Stimulated activated CD4-positive, alpha-beta T cell treated with anti-CD3 and anti-CD28 coated beads, Interleukin-2, amount 100 ng/mL, for 4 hours (primary cell): ENCODE data around the gene FRAS1.
"Not testable (repeated sequence)": the region's sequence is repeated elsewhere in the genome, so short reads cannot be mapped to it uniquely, and the experiment has no call there.

ENCODE experiments used
- DNase-seq: peaks from one replicate; pipeline ENCODE4 v3.0.0-alpha.2; 2020; ENCODE audit warnings: low read depth

FRAS1 gene

DNA sequence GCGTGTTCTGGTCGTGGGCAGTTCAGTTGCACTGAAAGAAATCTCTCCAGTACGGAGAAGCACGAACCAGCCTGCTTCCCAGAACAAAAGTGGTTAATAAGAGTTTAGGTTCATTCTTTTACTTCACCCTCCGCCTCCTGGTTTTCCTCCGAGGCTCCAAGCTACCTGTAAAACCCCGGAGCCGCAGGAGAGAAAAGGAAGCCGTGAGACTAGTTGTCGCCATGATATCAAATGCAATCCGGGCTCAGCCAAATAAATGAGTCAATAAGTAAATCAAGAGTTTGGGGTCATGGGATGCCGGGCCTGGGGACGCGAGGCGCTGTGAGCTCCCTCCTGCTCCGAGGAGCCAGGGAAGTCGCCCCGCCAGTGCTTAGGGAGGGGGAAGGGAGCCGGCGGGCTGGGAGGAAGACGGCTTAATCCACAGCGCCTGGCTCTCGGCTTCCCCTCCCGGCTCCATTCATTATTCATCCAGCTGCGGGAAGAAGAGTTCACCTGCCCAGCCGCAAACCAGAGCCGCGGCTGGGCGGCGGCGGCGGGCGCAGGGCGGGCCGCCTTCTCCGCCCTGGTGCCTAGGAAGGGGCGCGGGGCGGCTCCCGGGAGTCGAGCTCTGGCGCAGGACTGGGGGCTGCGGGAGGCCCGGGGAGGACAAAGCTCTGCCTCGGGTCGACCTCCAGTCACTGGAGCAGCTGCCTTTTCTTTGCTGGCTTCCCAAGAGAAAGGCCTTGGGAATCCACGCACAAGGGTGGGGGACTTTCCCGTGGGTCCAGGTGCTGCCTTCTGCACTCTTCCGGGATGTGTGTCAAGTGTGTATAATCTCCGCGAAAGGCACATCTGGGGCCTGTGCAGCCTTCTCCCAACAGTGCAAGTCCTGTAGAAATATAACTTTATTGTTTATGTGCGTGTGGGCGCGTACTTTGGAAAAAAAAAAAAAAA is 1.7 kb downstream of the FRAS1 start:
- DNase-seq: no peak

DNA sequence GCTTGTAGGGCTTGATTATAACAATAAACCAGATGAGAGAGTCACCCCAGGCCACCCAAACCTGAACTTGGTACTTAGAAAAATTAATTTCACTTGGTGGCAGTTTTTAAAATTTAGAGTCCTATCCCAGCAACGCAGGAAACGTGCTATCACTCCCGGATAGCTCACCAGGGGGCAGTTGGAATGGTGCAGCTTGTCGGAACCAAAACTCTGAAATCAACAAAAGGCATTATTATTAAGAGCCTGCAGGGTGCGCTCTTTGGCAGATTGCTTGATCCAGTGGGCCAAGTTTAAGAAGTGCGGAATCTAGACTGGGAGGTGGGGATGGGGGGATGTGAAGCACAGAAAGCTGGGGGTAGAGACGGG is 2.4 kb downstream of the FRAS1 start:
- DNase-seq: no peak

DNA sequence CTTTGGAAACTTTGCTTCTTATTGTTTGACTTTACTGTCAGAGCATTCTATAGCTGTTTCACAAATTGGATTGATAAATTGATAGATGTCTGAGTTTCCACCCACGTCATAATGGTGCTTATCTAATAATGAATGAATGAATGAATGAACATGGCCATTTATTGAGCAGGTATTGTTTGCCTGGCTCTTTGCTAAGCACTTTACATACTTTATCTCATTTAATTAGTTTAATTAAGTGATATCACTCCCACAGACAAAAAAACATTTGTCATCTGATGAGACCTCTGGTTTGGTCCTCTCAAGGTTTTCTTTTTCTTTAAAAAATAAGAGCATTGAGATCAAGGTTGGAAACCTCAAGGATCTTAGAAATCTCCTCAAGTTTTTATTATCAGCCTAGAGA is 2.8 kb downstream of the FRAS1 start:
- no peak for DNase-seq

DNA sequence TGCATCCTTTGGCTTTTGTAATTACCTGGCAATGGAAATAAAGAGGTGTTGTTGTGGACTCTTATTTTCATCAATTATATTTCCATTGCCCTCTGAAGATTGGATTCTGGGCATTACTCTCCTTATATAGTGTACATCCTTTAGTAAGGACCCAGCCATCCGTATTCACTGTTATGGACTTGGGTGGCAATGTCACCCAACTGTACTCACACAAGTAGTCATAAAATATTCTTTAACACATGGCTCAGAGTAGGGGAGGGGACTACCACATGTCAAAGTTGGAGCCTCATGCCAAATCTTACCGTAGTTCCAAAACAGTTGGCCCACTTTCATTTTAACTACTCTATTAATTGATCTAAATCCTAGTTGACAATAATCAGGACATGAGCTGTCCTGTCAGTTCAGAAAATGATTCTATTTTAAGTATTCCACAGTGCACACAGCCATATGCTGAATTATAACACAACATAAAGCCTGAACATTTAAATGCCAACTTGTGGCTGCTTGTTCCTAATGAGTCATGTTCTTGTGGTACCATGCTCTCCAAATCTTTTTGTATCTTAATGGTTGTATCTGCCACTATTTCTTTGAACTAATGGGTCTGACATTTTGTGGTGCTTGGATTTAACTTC is 4.9 kb downstream of the FRAS1 start:
- no peak for DNase-seq

DNA sequence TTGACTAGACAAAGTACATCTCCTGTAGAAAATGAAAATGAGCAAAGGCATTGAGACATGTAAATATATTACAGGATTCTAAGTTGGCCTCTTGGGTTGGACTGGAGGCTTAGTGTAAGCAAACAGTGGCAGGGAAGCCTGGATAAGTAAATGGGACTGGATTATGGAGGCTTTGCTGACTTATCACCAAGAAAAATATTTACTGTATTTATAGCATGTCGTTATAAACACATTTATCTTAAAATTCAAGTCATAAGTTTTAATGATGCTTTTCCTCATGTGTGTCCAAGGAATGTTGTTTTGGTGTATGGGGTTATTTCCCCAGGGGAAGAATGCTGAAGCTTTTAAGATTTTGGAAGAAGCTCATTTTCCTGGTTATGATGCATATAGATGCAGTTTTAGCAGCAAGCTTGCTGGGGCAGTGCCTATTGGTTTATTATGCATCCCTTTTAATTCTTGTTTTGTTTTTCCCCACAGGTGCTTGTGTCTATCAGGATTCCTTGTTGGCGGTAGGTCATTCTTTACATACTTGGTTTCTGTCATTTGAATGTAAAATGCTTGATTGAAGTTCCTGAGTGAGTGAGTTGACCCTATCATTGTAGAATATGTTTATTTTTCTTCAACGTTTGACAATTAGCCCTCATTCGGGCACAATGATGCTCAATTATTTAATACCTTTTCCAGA is 8.5 kb downstream of the FRAS1 start:
- no peak for DNase-seq

DNA sequence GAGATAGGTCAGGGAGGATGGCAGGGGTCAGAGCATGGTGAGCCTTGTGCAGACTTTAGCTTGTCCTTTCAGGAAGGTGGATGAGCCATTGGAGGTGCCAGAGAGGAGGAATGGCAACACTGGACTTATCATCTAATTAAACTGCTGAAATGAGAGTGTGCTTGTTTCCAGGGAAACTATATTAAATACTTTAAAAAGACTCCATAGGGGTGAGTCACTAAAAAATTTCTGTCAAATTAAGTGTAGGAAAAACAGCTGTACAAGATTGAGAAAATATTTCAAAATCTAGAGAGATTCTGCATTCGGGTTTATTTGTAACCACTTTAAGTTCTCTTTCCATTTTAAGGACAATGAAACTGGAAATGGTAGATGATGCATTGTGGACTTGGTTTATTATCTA is 11.4 kb downstream of the FRAS1 start:
- no peak for DNase-seq

DNA sequence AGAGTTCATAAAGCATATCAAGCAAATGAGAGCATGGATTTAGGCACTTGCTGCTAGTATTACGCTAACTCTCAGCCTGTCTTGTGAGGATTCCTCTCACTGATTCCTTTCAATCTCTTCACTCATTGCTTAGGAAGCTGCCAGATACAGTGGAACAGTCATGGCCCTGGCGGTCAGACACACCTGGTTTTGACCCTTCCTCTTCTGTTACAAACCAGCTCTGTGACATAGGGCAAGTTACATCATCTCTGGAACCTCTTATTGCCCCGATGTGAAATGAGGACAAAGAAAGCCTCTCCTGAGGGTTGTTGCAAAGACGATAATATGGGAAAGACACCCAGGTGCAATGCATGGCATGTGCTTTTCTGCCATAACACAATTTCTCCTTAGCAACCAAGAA is 12.2 kb downstream of the FRAS1 start:
- DNase-seq: no peak

DNA sequence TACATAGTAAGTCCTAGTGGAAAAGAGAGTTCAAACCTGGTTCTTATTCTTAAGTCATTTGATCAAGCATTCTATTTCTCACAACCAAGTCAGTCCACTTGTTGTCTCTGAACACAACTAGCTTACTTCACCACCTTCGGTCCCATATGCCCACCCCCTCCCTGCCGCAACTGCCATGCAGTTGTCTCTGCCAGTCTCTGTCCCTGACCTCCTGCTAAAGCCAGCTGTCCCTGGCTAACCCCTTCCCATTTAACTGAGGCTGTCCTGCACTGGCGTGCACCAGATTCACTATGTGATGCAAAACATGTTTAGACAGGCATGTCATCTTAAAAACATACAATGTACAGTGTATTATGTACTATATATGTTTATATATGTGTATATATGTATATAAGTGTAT is 12.7 kb downstream of the FRAS1 start:
- DNase-seq: no peak

DNA sequence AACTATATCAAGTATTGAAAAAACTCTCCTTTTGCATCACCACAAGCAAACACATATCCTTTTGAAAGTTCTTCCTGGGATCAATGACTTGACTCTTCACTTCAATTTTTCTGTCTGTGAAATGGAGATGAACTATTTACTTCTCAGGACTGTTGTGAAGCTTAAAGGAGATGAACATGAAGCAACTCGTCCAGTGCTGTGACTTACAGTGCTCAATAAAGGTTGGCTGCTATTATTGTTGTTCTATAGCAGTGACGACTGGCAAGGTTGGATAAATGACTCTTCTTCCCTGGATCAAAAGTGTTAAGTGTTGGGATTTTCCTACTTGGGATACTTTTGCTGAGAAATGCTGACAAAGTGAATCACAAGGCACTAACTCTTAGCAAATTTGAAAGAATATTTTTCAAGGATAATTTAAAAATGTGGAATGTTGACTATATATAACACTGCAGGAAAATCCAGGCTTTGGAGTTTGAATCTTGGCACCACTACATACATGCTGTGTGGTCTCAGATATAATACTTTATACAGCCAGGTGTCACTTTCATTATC is 13.7 kb downstream of the FRAS1 start:
- no peak for DNase-seq

DNA sequence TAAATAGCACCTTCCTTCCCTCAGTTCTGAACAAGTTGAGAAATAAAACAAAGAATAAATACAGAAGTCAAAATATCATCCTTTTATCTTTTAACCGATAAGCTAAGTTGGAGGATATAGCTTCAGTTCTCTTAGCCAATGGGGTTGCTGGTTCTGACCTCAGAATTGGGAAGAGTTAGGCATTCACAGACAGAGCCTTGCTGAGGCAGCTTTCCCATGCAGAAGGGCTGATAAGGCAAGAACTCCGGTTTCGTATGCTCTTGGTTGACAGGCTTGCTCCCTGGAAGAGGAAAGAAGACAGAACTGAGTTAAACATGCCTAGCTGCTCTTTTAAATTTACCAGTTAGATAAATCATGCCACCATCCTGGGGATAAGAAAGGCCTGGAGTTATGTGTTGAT is 17.6 kb downstream of the FRAS1 start:
- DNase-seq: no peak

DNA sequence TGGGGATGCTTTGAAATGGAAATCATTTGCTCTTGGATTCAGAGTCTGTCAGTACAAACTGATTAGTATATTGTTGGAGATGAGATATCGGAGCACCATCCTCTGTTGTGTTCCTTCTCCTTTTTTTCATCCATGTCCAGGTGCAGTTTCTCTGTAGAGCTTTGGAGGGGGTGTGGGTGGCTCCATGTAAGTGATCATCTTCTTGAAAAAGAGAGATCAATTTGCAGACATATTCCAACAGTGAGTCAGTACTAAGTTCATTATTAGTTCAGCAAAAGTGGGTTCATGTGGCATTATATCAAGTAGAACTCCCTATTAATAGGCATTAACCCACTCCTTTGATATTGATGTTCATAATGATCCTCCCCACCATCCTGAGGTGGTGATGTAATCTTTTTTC is 18.9 kb downstream of the FRAS1 start:
- no peak for DNase-seq

DNA sequence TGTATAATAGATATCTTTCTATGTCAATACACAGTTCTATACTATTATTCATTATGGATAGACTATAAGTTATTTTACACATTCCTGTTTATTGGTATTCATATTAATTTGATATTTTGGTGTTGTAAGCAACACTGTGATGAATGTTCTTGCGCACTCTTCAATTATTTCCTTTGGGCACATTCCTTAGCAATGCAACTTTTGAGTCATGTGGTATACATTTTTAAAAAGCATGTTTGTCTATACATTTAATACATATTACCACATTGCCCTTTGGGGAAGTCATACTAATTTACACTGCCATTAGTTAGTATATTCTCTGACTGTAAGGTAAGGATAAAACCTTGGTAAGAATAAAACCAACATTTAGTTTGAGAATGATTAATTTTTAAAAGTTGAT is 21.0 kb downstream of the FRAS1 start:
- DNase-seq: no peak

DNA sequence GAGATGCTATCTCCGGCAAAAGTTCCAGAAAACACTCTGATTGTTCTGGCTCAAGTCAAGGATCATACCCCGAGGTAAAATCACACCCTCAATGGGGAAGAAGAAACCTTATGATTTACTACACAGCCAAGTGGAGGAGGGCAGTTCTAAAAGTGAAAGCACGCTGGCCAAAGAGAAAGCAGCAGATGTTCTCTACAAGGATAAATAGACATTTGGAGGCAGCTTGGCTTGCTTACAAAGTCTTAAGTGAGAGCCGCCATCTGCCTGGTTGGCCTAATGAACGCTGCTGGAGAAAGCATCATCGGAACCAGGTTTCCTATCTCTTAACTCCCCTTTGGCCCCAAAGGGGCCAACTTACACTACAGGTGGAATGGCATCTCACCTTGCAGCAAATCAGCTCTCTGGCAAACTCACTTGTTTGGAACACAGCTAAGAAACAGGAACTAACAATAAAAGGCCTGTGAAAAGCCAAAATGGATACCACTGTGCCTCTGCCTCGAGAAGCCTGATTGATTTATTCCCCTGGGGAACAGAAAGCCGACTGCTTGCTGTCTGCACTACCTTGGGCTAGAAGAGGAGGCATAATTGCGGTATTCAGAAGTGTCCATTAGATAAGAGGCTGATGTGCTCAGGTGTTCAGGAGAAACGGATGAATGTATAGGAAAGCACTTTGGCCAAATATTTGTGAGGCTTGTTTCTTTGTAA is 22.8 kb downstream of the FRAS1 start:
- DNase-seq: no peak

DNA sequence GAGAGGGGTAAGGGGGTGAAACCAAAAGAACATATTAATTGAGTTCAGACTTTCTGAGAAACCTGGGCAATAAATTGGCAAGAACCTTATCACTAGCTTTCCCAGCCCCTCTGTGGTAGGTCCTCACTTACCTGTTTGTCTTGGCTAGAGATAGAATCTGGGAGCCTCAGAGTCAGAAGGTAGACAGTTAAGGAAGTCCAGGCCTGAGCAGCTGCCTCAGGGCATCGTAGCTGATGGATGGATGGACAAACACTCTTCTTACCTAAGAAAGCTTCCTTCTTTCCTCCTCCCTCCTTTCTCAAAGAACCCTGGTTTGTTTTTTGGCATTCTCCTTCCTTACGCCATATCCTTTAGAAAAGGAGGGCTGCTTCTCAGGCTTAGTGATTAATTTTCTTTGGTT is 24.4 kb downstream of the FRAS1 start:
- DNase-seq: no peak

DNA sequence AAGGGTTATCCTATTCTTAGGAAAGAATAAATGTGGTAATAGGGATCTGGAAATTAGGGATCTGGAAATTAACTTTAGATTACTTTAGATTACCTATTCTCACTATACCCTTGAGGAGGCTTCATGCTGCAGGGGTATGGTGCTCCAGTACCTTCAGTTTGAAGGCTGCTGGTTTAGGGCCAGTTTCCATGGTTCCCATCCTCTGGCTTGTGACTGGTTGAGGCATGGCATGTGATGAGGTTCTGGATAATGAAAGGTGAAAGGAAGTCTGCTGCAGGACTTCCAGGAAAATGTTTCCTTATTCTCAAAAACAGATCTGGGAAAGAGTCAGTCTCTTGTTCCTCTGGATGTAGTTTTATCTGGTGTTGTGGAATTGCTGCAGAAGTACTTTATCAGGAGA is 25.9 kb downstream of the FRAS1 start:
- DNase-seq: no peak

DNA sequence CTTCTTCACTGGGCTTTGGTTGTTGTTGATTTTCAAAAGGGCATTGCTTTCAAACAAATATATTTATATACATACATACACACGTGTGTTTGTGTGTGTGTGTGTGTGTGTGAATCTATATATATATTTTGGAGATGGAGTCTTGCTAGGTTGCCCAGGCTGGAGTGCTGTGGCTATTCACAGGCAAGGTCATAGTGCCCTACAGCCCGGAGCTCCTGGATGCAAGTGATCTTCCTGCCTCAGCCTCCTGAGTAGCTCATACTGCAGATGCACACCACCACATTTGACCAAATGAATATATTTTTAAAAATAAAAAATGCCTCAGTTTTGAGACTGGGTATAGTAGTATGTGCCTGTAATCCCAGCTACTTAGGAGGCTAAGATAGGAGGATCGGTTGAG is 34.4 kb downstream of the FRAS1 start:
- DNase-seq: no peak

DNA sequence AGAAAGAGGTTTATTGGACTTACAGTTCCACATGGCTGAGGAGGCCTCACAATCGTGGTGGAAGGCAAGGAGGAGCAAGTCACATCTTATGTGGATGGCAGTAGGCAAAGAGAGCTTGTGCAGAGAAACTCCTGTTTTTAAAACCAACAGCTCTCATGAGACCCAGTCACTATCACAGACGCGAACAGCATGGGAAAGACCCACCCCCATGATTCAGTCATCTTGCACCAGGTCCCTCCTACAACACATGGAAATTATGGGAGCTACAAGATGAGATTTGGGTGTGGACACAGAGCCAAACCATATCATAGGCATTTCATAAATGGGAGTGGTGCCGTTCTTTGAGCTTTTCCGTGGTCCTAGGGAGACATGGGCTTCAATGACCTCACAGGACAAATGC is 35.2 kb downstream of the FRAS1 start:
- DNase-seq: not testable (repeated sequence)

DNA sequence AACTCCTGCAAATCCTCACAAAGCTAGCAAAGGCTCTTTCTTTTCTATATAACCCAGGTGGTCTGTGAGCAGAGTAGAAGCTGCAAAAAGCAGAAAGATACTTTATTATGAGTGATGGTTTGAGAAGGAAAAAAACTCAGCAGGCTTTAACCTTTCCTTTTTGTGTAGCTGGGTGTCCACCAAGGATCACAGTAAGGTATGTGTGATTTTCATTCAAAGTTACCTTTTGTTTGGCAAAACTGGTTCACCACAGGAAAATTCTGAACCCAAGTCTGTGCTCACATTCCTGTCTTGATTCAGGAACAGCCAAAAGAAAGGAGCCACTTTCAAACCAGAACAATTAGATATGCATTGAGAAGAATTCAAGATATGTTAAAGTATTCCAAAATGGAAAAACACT is 35.7 kb downstream of the FRAS1 start:
- DNase-seq: no peak

DNA sequence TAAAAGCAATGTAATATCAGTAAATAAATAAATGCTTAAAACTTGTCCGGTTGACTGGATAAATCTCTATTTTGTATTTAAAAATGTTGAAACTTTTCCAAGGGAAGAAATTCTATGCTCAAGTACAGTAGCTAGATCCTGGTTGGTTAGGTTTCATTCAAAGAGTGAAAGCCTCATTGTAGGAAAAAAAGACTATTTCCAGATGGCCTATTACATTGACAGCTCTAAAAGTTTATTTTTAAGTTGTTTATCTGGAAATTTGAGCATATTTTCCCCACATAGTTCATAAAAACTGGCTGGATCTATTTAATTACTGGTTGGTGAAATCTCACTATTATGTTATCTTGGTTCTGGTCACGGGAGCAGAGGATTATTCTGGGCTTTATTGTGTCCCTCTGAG is 38.0 kb downstream of the FRAS1 start:
- no peak for DNase-seq

DNA sequence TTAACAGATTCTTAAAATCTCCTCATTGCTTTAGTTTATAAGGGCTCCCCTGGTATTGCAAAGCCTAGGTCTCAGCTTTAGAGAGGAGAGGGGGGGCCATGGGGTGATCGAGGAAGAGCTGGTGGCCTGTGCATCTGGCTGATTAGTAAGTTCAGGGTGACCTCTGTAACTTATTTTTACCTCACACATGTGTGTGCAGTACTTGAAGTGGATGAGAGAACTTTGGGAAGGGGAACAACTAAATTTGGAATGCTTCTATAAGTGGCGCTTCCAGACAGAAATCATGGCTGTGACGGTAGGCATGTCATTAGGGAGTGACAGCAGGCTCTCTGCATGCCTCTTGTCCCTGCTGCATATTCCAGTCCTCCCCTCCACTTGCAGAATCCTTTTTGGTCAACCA is 41.9 kb downstream of the FRAS1 start:
- no peak for DNase-seq

DNA sequence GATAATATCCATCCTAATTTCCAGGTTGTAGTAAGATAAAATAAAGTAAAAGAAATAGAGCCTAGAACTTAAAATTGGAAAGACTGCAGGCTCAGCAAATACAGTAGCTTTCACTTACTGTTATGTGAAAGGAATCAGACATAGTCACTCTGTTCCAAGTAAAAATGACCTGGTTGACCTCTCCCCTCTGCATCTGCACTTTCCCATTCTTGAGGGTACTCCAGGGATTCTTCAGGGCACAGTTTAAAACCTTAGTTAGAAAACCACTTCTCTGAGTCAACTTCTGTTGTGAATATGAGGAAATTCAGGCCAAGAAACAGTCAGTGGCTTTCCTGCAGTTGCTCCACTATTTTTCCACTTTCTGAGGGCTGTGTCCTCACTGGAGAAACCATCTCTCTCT is 42.9 kb downstream of the FRAS1 start:
- no peak for DNase-seq

DNA sequence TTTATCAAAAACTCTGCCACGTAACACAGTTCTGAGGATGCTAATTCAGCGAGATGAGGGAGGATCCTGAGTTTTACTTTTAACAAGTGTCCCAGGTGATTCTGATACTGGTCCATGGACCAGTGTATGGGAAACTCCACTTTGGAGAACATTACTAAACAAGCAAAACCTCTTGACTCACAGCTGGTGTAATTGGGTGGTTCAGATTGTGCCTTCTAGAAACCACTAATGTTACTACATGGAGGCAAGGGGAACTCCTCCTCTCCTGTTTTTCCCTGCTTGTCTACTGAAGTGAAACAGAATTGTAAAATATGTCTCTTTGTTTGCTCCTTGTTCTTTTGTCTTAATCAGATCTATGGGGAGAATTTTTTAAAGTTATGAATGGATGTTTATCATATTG is 62.6 kb downstream of the FRAS1 start:
- no peak for DNase-seq
